Right renal pelvis (tissue), 4 donors: ENCODE results near the gene PDGFC. TPM values are rescaled to one million over a fixed set of nuclear protein-coding genes. Genes with fewer than 3 reads are reported as not detected.

Experiments used
- DNase-seq, 4 donors: peaks; one replicate each; pipeline ENCODE4 v3.0.0-alpha.2; 2013; ENCODE audit warnings: low read depth in 4 of 4, low spot score in 3 of 4, missing footprints in 1 of 4
- polyA plus RNA-seq, 4 donors: library from polyadenylated mRNA; unstranded; fragments of 120-200 nt; gene quantifications; one replicate each; pipeline ENCODE4 v1.2.1, GENCODE V29; 2013; ENCODE audit not compliant: insufficient read length in 4 of 4

The PDGFC gene
- polyA plus RNA-seq, 4 donors = 66.2 to 78.5 (median 70.4) TPM

DNA sequence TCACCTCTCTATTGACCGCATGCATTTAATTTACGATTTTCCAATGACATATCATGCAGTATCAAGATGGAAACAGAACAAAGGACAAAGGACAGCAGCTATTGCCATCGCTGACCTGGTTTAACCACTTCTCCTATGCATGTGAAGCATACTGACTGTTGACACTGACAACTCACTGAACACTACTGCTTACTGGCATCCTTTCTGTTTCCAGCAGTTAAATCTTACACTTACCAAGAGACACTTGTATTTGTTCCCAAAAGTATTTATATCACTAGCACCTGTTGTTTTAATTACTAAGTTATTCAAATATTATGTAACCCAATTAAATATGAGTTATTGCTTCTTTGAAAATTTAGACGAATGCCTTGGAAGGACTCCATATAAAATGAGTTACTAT lies 176.7 kb downstream of the PDGFC start:
- DNase-seq = no peak

DNA sequence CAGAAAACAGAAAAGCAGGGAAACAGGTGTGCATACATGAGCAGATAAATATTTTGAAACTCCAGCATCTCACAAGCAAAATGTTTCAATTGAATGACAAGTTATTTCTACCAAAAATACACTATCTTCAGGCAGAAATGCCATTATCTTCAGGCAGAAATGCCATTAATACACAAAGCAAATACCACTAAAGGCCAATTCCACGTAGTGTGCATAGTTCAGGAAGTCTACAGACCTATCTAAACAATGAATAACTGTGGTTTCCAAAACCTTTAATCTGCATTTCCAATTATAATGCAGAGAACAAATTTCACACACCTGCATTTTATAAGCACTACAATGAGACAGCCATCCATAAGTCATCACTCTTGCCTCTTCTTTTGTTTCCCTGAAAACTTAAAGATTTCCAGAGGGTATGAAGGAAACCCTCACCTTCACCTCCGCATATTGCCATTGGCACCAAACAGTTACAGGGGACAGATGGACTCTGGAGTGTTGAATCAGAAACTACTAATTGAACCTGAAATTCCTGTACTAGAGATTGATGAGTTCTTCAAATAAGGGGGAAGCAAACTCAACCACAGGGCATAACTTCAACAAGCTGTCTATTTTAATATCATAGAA lies 179.0 kb downstream of the PDGFC start:
- no peak for DNase-seq

DNA sequence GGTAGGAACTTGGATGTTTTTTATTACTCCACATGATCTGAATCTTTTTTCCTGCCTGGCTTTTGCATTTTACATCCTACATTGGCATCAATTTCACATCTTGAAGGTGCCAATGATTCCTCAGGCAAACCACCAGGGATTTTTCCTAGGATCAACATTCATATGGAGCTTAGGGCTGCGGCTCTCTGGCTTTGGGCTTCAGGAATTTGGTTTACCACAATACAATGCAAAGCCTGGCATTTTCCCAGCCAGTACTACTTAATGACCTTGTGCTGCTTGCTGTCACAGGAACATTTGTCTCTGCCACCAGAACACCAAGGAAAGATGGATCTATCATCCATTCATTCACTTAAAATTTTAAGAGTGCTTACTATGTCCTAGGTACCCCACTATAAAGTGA lies 180.7 kb downstream of the PDGFC start:
- DNase-seq = no peak

DNA sequence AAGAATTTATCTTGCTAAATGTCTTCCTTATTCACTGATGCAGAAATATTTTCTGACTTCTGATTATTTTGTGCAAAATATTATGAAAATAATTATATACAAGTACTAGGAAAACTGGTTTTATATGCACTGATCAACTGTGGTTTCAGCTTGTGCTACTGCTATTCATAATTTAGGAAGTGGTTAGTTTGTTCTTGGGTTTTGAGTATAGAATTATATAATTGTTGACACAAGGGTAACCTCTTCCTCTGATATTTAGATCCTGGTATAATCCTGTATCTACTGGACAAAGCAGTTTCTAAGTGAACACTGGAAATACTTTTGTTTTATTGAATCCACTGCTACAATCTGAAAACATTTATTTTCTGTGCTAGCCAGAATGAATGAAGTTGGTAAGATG lies 182.8 kb downstream of the PDGFC start:
- no peak for DNase-seq

DNA sequence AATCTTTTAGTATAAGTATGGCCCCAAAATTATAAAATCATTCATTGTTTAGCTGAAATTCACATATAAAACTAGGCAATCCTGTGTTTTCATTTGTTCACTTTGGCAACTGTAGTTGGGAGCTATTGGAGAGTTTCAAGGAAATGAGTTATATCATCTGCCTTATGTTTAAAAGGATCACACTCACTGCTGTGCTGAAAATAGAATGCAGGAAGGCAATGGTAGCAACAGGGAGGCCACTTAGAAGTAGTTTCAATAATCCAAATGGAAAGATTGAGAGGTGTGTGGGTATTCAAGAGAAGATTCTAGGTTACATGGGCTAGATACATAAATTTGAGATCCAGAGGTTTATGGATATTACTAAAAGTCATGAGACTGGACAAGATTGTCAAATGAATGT lies 184.9 kb downstream of the PDGFC start:
- DNase-seq = no peak

DNA sequence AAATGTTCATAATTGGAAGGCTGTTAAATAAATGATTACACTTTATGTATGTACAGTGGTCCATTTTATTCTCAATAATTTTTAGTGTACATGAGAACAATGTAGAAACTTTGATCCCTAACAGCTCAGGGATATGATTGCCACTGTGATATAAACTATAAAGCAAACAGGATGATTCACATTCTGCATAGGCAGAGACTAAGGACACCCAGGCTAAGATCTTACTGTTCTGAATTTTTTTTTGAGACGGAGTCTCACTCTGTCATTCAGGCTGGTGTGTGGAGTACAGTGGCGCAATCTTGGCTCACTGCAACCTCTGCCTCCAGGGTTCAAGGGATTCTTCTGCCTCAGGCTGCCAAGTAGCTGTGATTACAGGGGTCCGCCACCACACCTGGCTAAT lies 186.6 kb downstream of the PDGFC start:
- DNase-seq = no peak

DNA sequence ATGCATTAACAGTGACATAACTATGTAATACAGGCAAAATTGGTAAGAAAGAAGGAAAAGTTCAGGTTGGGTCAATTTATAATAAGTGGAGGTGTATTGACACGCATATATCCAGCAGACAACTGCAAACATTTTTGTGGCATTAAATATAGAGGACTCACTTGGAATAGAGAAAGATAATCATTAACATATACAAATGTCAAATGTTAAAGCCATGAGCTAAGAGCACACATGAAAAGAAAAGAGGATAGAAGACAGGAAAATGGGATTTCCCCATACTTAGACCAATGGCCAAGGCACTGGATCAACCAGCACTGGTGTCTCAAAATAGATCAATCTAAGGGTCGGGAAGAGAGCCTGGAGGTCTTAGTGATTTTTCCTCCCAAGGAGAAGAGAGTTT lies 187.6 kb downstream of the PDGFC start:
- DNase-seq = no peak

DNA sequence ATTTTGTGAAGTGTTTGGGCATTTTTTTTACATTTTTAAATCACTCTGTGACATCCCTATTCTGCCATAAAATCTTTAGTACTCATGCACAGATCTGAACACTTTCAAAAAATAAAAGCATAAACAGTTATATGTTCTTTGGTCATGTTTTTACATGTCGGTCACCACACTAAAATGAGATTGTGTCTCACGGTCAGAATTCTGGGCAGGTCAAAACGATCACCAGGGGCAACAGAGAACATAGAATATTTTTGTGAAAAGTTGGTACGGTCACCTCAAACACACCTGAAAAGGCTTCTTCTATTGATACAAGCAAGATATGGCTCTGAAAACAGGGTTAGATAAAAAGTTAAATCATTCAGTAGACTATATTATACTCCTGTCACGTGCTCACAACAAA lies 189.1 kb downstream of the PDGFC start:
- DNase-seq = no peak

DNA sequence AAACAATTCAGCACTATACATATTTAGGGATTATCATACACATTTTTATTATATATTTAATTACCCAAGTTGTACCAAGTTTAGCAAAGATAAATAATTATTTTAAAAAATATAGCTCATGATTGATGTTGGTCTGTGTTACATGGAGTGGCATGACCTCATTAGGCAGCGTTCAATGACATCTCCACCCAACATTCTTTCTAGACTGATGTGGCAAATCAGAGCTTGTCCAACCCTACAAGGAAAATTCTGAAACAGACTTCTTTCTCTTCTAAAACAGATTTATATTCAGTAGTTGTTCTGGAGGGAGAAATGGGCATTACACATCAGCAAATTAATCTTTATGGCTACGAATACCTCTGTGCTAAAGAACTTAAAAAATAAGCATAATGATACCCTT lies 189.7 kb downstream of the PDGFC start:
- no peak for DNase-seq

DNA sequence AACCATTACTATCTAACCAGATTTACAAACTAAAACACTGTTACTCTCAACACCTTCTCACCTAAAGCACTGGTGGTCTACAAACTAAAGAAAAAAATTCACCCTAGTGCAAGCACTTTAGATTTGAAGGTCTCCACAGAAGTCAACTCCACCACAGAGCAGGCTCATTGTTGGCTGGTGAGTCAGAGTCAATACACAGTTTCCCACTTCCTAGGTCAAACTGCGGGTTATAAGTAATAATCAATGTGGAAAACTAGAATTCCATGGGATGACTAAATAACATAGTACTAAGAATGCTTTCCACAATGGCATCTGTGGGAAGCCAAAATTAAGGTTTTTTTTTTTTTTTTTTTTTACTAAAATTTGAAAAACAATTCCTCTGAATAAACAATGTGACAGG lies 191.8 kb downstream of the PDGFC start:
- DNase-seq = no peak

DNA sequence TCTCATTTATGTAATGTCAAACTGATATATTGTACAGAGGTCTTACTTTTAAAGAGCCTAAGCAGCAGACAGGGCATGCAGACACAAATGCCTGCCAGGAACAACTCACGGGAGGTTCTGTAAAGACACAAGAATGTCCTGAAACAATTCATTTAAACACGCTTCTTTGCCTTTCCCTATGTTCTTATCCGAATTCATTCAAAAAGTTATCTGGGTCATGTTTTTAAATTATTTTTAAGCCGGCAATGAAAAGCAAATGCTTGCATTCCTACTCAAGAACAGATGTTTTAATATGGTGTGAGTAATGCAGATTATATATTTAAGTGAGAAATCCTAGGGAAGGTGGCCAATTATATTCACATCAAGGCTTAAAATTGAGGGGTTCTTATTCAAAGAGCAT lies 192.6 kb downstream of the PDGFC start:
- no peak for DNase-seq

DNA sequence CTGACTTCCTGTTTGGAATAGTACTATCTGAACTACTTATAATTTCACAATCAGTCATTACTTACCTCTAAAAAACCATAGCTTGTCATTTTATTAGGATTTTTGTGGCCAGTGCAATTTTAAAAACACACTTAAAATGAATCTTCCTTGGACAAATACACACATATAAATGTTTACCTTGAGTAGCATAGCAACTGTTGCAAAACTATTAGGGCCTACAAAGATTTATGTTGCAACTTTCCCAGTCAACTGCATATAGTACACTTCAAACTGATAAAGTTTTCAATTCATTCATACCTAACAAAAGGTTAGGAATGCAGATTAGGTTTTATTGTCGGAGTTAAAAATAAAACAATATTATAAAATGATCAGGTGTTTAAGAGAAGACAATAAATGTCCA lies 193.0 kb downstream of the PDGFC start:
- DNase-seq = no peak

DNA sequence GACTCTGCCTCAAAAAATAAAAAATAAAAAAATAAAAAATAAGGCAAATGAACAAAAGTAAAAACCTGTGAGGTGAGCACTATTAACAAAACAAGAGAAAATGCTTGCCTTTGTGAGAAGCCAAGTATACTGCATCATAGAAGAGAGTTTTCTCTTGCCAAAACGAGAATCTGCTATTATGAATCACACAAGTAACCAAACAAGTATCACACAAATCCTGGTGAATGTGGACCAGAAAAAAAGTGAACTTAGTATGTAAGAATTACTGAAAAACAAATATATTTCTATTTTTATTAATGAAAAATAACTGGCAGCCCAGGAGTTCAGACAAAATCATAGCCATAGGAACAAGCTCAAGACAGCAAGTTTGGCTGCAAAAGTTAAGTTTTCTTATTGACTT lies 193.5 kb downstream of the PDGFC start:
- no peak for DNase-seq

DNA sequence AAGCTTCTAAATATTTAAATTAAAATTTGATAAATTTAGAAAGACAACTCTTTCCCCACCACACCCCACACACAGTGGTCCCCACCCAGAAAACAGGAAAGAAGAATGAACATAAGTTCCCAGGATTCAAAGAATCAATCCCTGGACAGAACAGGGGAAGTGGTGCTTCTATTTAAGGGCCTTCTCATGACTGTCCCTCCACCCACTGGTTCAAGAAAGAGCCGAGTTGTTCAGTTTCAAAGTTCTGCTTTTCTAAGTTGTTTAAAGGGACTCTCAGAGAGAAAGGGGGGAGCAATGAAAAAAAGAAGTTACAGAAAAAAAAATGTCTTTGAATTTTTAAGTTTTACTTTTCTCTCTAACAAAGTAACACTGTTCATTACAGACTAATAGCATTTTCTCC lies 195.8 kb downstream of the PDGFC start:
- no peak for DNase-seq

DNA sequence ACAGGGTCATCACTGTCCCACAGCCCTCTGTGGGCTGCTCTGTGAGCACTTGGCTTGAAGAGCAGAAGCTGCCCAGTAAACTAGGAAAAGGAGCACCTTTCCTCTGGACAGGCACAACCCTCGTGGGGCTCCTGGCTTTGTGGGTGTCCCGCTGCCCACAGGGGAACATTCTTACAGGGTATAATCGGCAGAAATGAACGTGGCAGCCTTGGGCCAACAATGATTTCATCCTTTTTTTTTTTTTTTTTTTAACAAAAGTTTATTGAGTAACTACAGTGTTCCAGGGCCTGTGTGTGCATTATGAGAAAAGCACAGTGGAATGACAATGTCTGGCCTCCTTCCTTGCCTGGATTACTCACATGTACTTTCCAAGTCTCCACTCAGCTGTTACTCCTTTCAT lies 197.2 kb downstream of the PDGFC start:
- DNase-seq = no peak

DNA sequence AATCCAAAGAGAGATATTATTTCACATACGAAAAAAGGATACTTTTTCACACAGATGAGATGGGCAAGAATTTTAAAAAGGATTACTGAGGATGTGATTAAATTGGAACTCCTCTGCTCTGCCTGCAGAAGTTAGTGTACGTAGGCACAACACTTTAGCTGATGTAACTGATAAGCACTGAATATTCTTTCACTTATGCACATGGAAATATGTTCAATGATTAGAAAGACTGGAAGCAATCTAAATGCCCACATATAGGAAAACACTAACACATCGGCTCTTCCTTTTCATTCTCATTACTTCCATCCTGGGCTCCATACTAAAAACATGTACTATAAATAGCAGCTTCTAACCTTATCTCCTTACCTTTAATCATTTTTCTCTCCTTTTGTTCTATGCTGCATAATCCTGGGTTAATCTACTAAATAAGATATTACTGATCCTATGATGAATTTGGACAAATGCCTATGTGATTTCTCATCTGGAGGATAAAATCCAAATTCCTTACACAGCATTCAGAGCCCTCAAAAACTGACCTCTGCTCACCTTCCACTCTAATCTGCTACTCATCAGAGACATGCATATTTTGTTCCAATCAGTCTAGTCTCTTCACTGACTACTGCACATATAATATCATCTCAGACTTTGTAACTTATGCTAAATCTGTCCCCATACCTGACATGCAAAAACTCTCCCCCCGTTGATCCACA lies 197.8 kb downstream of the PDGFC start:
- DNase-seq = no peak

DNA sequence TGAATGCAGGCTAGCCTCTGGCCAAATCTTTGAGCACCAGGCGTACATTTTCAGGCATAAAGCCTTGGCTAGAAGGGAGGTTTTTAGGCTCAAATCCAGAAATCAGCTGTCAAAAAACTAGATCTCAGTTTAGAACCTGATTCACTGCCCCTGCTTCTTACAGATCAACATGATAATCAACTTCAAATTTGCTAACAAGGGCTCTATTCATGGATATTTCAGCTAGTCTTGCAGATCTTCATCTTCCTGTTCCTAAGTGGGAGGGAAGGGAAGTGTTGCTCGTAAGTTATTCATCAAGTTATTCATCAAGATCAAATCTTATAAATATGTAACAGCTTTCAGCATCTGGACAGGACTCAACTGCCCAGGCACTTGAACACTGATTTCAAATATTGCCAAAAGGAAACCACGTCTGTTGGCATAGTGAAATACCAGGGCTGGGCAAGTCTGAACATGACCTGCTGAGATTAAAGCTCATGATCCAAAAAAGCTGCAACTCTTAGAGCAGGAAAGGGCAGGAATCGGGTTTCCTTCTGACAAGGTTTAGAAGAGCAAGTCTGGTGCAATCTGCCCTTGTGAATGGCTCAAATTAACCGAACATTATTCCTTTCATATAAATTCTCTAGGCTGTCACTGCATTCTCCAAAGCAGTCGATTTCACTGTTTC lies 200.3 kb downstream of the PDGFC start:
- DNase-seq = no peak

DNA sequence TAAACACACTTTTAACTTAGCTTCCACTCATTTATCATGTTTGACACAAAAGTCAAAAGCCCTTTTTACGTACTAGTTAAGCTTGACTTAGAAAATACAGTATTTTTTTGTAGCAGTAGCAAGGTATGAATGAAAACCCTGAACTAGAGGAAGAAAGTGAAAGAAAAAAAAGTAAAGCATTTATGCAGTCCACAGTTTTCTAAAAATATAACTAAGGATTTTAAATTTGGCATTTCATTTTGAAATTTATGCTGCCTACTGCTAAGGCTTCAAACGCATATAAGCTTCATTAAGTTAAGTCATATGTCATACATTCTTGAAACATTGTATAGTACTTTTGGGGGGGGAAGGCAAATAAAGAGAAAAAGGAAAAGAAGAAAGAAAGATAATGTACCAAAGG lies 201.5 kb downstream of the PDGFC start:
- no peak for DNase-seq

DNA sequence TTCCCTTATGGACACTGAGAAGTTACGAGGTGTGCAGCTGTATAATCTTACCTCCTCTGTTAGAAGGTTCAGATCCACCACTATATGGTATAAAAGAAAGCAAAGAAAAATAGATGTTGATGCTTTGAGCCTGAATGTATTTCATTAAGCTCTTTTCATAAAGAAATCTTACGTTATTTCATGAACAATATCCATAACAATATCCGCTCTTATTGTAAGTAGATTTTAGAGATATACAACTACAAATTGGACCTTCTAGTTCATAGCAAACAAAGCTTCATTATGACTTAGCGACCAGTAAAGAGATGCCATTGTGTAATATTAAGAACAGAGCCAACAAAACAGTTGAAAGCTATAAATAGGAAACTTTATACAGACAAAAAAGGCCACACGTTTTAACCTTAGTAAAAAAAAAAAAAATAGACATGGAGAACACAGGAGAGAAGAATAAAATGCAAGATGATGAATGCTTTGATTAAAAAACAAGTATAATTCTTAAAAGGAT lies 203.6 kb downstream of the PDGFC start:
- DNase-seq = no peak

DNA sequence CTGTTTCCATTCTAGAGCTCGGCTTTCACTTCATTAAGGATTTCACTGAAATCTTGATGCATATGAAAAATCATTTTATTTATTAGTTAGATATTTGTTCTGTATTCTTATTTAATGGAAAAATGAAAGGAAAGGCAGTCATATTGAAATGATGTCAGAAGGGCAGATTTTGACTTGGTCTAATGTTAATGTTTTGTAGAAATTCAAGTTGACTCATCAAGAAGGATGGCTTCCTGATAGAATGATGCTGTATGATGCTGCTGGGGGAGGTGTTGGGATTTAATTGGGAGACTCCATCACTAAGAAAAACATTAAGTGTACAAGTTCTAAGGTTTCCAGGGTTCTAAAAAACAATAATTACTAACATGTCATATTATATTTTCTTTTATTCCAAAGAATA lies 204.8 kb downstream of the PDGFC start:
- DNase-seq = no peak

DNA sequence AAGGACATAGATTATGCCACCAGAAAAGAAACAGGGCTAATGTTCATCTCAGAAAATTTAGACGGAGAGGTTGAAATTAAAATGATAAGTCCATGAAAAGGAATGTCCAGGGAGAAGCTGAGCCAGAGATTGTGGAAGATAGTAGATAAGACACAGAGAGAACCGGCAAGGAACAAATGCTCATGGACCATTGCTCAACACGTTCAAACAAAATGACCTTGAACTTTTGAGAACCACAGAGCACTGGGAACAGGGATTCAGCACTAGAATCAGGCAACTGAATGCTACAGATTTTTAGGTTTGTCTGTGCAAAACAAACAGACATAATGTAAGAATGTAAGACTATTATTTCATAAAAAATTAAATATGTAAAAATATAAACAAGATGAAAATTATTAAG lies 206.3 kb downstream of the PDGFC start:
- no peak for DNase-seq

DNA sequence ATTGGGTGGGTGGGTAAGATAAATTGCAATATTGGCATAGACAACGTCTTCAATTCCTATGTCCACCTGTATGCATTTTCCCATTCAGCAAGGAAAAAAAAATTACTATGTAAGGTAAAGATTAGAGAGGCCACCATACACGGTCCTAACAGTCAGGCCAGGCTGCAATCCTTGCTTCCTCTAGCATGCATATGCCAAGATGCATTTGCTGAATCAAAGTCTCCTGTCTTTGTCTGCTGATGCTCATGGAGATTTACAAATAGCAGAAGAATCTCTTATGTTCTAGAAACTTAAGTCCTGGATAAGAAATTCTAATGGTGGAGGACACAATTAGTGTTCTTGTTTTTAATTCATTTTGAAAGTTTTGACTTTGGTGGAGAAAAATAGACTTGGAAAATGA lies 206.8 kb downstream of the PDGFC start:
- DNase-seq = no peak
